Upper lobe of left lung (tissue), 4 donors: Measurements from ENCODE around the gene PEX10.

ENCODE experiments used
- EP300 ChIP-seq, 4 donors: sonication (generic); formaldehyde crosslinking; IDR thresholded peaks; one replicate each; pipeline ENCODE4 v1.5.1; 2017; ENCODE audit warnings: antibody characterized with exemption in 4 of 4, control low read depth in 2 of 4
- POLR2A ChIP-seq, 4 donors: fragments of 450-650 bp; IDR thresholded peaks; one replicate each; pipeline ENCODE4 v1.5.1; 2016 to 2017; ENCODE audit warnings: antibody characterized with exemption in 4 of 4, mild to moderate bottlenecking in 2 of 4
- POLR2AphosphoS5 ChIP-seq, 2 donors: sonication (generic); formaldehyde crosslinking; IDR thresholded peaks; one replicate each; pipeline ENCODE4 v1.5.1; 2017; ENCODE audit warnings: antibody characterized with exemption in 2 of 2
- TF ChIP-seq, protein P1 (sequence below), 6 experiments: fragments of 450-650 bp in 4 of 6; fragments of 200-600 bp in 2 of 6; sonication (generic) in 2 of 6; IDR thresholded peaks; one replicate each; pipeline ENCODE4 v1.5.1; 2016 to 2019; ENCODE audit warnings: antibody characterized with exemption in 6 of 6

DNA sequence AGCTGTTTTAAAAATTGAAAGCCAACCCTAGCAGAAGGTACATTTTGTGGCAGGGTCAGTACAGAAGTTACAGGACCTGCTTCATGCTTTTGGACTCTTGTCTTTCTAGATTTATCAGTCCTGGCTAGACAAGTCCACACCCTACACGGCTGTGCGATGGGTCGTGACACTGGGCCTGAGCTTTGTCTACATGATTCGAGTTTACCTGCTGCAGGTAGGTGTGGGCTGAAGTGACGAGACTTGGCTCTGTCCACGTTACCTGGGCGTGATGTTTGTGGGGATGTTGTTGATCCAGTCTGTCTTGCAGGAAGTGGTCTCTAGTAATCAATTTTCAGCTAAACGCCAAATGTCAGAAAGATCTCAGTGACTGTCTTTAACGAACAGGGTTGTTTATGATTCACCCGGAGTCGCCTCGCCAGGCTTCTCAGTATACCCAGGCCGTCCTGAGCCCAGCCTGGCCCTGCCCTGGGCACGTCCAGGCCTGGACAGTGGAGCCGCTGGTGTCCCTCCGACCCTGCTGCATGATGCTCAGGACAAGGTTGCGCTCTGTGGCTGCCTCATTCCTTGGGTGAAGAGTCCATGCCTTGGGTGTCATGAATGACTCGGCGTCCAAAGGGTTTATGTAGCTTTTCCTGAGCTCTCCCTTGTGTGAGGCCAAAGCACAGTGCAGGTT lies 15.2 kb downstream of the PEX10 start:
- TF ChIP-seq, protein P1, sequence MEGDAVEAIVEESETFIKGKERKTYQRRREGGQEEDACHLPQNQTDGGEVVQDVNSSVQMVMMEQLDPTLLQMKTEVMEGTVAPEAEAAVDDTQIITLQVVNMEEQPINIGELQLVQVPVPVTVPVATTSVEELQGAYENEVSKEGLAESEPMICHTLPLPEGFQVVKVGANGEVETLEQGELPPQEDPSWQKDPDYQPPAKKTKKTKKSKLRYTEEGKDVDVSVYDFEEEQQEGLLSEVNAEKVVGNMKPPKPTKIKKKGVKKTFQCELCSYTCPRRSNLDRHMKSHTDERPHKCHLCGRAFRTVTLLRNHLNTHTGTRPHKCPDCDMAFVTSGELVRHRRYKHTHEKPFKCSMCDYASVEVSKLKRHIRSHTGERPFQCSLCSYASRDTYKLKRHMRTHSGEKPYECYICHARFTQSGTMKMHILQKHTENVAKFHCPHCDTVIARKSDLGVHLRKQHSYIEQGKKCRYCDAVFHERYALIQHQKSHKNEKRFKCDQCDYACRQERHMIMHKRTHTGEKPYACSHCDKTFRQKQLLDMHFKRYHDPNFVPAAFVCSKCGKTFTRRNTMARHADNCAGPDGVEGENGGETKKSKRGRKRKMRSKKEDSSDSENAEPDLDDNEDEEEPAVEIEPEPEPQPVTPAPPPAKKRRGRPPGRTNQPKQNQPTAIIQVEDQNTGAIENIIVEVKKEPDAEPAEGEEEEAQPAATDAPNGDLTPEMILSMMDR (IDR thresholded peaks at IDR 0.05): no peak
- TF ChIP-seq POLR2A (IDR thresholded peaks at IDR 0.05) (no peak), EP300 (IDR thresholded peaks at IDR 0.05) (no peak), POLR2AphosphoS5 (IDR thresholded peaks at IDR 0.05) (no peak)
